ENCODE results near the gene NOA1.

GRCh38 chr4:56990109-56990905 is 12.9 kb upstream of the NOA1 start:
- no peak for TF ChIP-seq PBX3 (IDR thresholded peaks at IDR 0.05; ENCODE audit: insufficient replicate concordance, low read depth, low read length)
- TF ChIP-seq ZNF24 (IDR thresholded peaks at IDR 0.05) = no peak
- TF ChIP-seq CTCF (IDR thresholded peaks at IDR 0.05 in 2 of 3, conservative IDR thresholded peaks at IDR 0.05 in 1 of 3; ENCODE audit: control insufficient read depth in 2 of 3, extremely low read depth in 1 of 3, insufficient read depth in 1 of 3, low read depth in 3 of 3, low read length in 3 of 3) = no peak
- no peak for TF ChIP-seq POLR2A (IDR thresholded peaks at IDR 0.05; ENCODE audit: low read depth, low read length)
- no peak for TF ChIP-seq SREBF1 (IDR thresholded peaks at IDR 0.05; ENCODE audit: low read length)
- no peak for TF ChIP-seq EP300 (IDR thresholded peaks at IDR 0.05; ENCODE audit: borderline replicate concordance in 1 of 2, control insufficient read depth in 1 of 2, low read depth in 2 of 2, low read length in 2 of 2)
- TF ChIP-seq HDAC2 (IDR thresholded peaks at IDR 0.05) = no peak
- no peak for TF ChIP-seq NR2C1 (IDR thresholded peaks at IDR 0.05)
- TF ChIP-seq ZBTB33 (IDR thresholded peaks at IDR 0.05) = no peak
